ENCODE results near the gene EFL1.
"Not testable (repeated sequence)": the region's sequence is repeated elsewhere in the genome, so short reads cannot be mapped to it uniquely, and the experiment has no call there.

Gene EFL1

DNA sequence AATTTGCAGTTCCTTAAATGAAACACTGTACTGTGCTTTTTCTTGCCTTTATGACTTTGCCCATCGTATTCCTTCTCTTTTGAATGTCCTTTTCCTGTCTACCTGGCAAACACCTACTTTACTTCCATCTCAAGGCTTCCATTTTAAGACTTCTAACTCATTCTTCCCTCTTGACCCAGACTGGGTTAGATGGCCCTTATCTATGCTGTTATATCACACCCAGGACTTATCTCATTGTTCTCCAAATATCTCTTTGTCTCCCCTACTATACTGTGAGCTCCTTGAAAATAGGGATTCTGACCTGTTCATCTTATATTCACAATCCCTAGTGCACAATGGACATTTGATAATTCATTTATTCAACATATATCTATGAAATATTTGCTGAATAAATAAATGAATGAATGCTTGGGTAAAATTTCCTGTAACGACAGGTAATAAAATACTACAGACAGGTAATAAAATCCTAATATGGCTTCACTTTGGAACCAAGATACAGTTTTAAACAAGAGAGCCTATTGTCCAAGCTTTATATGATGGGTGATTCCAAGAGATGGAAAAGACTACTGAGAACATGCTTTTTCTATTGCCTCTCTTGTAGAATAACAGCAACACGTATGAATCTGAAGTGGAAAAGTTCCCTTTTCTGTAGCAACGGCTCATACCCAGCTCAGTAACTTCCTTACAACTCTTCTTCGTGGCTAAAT, 22.7 kb downstream of the EFL1 start:
- Histone ChIP-seq H3K27me3 (ENCODE audit: insufficient read depth, low read length) (no peaks in the 10 kb centered on the region), H3K27ac (ENCODE audit: low read depth, low read length, poor library complexity, severe bottlenecking) (no peak overlapping the region), H4K20me1 (ENCODE audit: insufficient read depth, low read length) (no peaks in the 10 kb centered on the region), H3K4me2 (ENCODE audit: low read length) (no peak overlapping the region), H3K9me3 (ENCODE audit: low read length) (no peaks in the 10 kb centered on the region), H3F3A (ENCODE audit: insufficient read depth, low read length) (no peaks in the 10 kb centered on the region), H2AFZ (ENCODE audit: low read length) (no peak overlapping the region), H3K4me3 (ENCODE audit: low read depth, low read length, poor library complexity, severe bottlenecking) (no peak overlapping the region), H3K9ac (ENCODE audit: low read length) (no peak overlapping the region), H3K79me2 (ENCODE audit: insufficient read depth, low read length) (no peaks in the 10 kb centered on the region), H3K36me3 (ENCODE audit: insufficient read depth, low read length) (peaks cover 26% of the 10 kb centered on the region), H3K9me2 (ENCODE audit: low read depth, low read length) (no peaks in the 10 kb centered on the region), H3K4me1 (ENCODE audit: insufficient read depth, low read length, severe bottlenecking) (no peaks in the 10 kb centered on the region)
- no peak for TF ChIP-seq EZH2 (IDR thresholded peaks at IDR 0.05; ENCODE audit: borderline replicate concordance, low read length)
- TF ChIP-seq, protein P1, sequence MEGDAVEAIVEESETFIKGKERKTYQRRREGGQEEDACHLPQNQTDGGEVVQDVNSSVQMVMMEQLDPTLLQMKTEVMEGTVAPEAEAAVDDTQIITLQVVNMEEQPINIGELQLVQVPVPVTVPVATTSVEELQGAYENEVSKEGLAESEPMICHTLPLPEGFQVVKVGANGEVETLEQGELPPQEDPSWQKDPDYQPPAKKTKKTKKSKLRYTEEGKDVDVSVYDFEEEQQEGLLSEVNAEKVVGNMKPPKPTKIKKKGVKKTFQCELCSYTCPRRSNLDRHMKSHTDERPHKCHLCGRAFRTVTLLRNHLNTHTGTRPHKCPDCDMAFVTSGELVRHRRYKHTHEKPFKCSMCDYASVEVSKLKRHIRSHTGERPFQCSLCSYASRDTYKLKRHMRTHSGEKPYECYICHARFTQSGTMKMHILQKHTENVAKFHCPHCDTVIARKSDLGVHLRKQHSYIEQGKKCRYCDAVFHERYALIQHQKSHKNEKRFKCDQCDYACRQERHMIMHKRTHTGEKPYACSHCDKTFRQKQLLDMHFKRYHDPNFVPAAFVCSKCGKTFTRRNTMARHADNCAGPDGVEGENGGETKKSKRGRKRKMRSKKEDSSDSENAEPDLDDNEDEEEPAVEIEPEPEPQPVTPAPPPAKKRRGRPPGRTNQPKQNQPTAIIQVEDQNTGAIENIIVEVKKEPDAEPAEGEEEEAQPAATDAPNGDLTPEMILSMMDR (IDR thresholded peaks at IDR 0.05; ENCODE audit: low read length) = no peak

DNA sequence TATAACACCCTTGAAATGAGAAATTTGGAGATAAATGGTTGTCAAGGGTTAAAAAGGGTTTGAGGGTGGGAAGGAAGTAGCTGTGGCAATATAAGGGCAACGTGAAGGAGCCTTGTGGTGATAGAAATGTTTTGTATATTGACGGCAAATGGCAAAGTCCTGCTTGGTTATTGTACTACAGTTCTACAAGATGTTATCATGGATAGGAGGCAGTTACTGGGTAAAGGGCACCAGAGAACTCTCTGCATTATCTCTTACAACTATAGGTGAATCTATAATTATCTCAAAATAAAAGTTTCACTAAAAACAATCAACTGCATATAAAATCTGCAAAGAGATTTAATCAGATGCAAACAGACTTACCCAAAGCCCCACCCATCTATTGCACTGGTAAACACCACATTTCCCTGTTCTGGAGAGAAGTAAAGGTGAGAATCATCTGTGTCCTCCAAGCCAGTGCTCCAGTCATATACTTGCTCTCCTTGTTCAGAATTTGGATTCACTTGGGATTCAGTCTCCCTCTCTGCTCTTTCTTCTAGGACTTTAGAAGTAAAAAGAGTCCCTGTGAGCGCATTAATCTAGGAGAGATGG, 24.5 kb downstream of the EFL1 start:
- not testable (repeated sequence) for H3K9me2 ChIP-seq (ENCODE audit: low read depth, low read length); H3F3A ChIP-seq (ENCODE audit: insufficient read depth, low read length); H3K79me2 ChIP-seq (ENCODE audit: insufficient read depth, low read length); H3K4me3 ChIP-seq (ENCODE audit: low read depth, low read length, poor library complexity, severe bottlenecking); H3K9ac ChIP-seq (ENCODE audit: low read length); H3K4me2 ChIP-seq (ENCODE audit: low read length); H3K9me3 ChIP-seq (ENCODE audit: low read length); H2AFZ ChIP-seq (ENCODE audit: low read length); H3K27ac ChIP-seq (ENCODE audit: low read depth, low read length, poor library complexity, severe bottlenecking); H3K4me1 ChIP-seq (ENCODE audit: insufficient read depth, low read length, severe bottlenecking); H3K27me3 ChIP-seq (ENCODE audit: insufficient read depth, low read length); H4K20me1 ChIP-seq (ENCODE audit: insufficient read depth, low read length)
- peaks cover 26% of the 10 kb centered on the region for H3K36me3 ChIP-seq (ENCODE audit: insufficient read depth, low read length)

DNA sequence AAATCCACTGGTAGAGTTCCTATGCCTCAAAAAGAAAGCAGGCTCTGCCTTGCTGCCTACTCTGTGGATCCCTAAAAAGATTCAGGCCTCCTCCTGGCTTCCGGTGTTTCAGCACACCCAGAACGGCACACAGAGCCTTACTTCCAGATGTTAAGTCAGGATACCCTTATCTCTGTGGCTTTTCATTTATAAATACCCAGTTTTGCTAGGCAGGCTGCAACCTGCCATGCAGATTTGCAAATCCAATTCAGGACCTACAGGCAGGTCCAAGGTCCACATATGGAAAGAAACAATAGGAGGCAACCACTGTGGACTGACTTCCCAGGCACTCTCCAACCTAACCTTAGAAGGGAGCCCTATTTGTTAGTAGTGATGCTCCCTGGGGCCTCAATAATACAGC, 30.7 kb downstream of the EFL1 start:
- H3K9me3 ChIP-seq (ENCODE audit: low read length) = no peaks in the 10 kb centered on the region
- H3K9ac ChIP-seq (ENCODE audit: low read length) = no peak overlapping the region
- H3K4me3 ChIP-seq (ENCODE audit: low read depth, low read length, poor library complexity, severe bottlenecking) = no peak overlapping the region
- H3K27me3 ChIP-seq (ENCODE audit: insufficient read depth, low read length) = no peaks in the 10 kb centered on the region
- H3K36me3 ChIP-seq (ENCODE audit: insufficient read depth, low read length) = peaks cover 37% of the 10 kb centered on the region
- no peak for TF ChIP-seq EZH2 (IDR thresholded peaks at IDR 0.05; ENCODE audit: borderline replicate concordance, low read length)
- TF ChIP-seq, protein P1 (IDR thresholded peaks at IDR 0.05; ENCODE audit: low read length) = no peak
- no peaks in the 10 kb centered on the region for H3K4me1 ChIP-seq (ENCODE audit: insufficient read depth, low read length, severe bottlenecking)
- no peaks in the 10 kb centered on the region for H3K9me2 ChIP-seq (ENCODE audit: low read depth, low read length)
- H3K79me2 ChIP-seq (ENCODE audit: insufficient read depth, low read length) = no peaks in the 10 kb centered on the region
- no peak overlapping the region for H2AFZ ChIP-seq (ENCODE audit: low read length)
- H3K4me2 ChIP-seq (ENCODE audit: low read length) = no peak overlapping the region
- no peak overlapping the region for H3K27ac ChIP-seq (ENCODE audit: low read depth, low read length, poor library complexity, severe bottlenecking)
- H4K20me1 ChIP-seq (ENCODE audit: insufficient read depth, low read length) = no peaks in the 10 kb centered on the region
- H3F3A ChIP-seq (ENCODE audit: insufficient read depth, low read length) = no peaks in the 10 kb centered on the region

DNA sequence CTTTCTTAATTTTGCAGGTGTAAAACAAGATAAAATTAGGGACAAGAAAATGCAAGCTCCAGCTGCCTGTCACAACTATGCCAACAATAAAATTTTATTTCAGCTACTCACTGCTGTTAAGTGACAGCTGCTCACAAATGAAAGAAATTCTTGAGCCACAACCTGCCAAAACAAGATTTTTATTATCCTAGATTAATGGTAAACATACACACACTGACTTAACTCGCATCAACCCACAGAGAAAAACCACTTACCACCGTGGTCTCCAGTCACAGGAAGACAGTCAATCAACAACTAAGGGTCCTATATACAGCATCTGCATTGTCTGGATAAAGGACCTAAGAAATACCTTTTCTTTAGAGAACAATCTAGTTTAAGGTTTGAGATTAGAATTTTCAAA, 31.3 kb downstream of the EFL1 start:
- no peaks in the 10 kb centered on the region for H3K79me2 ChIP-seq (ENCODE audit: insufficient read depth, low read length)
- H3K9me3 ChIP-seq (ENCODE audit: low read length) = no peaks in the 10 kb centered on the region
- TF ChIP-seq EZH2 (IDR thresholded peaks at IDR 0.05; ENCODE audit: borderline replicate concordance, low read length) = no peak
- TF ChIP-seq, protein P1 (IDR thresholded peaks at IDR 0.05; ENCODE audit: low read length) = no peak
- H2AFZ ChIP-seq (ENCODE audit: low read length) = no peak overlapping the region
- no peaks in the 10 kb centered on the region for H3K4me1 ChIP-seq (ENCODE audit: insufficient read depth, low read length, severe bottlenecking)
- H3K27me3 ChIP-seq (ENCODE audit: insufficient read depth, low read length) = no peaks in the 10 kb centered on the region
- H4K20me1 ChIP-seq (ENCODE audit: insufficient read depth, low read length) = no peaks in the 10 kb centered on the region
- H3K4me2 ChIP-seq (ENCODE audit: low read length) = no peak overlapping the region
- H3K9ac ChIP-seq (ENCODE audit: low read length) = no peak overlapping the region
- no peak overlapping the region for H3K4me3 ChIP-seq (ENCODE audit: low read depth, low read length, poor library complexity, severe bottlenecking)
- no peaks in the 10 kb centered on the region for H3K9me2 ChIP-seq (ENCODE audit: low read depth, low read length)
- H3F3A ChIP-seq (ENCODE audit: insufficient read depth, low read length) = no peaks in the 10 kb centered on the region
- H3K27ac ChIP-seq (ENCODE audit: low read depth, low read length, poor library complexity, severe bottlenecking) = no peak overlapping the region
- H3K36me3 ChIP-seq (ENCODE audit: insufficient read depth, low read length) = peaks cover 38% of the 10 kb centered on the region

Data from OCI-LY1 (cell line).